Upper lobe of left lung (tissue), 6 donors: ENCODE measurements around the gene TMEM184A. TPM values are rescaled to one million over a fixed set of nuclear protein-coding genes. Genes with fewer than 3 reads are reported as not detected.

Experiments used
- ATAC-seq, 2 donors: fragments of 200-7000 bp; cut with Tn5 transposase; one replicate each; pipeline ENCODE4 v1.9.1; 2022; ENCODE audit warnings: mild to moderate bottlenecking in 2 of 2, moderate library complexity in 2 of 2; ENCODE audit not compliant: low FRiP score in 2 of 2
- DNase-seq, 2 donors: peaks; one replicate each; pipeline ENCODE4 v3.0.0-alpha.2; 2019 to 2020
- H3K27ac ChIP-seq, 4 donors: fragments of 200-600 bp; sonication (generic); one replicate each; pipeline ENCODE4 v1.5.1; 2016 to 2019
- H3K27me3 ChIP-seq, 4 donors: fragments of 200-600 bp; sonication (generic); one replicate each; pipeline ENCODE4 v1.5.1; 2017 to 2019
- H3K36me3 ChIP-seq, 4 donors: fragments of 200-600 bp; sonication (generic); one replicate each; pipeline ENCODE4 v1.5.1; 2016 to 2019
- H3K4me1 ChIP-seq, 4 donors: fragments of 200-600 bp; sonication (generic); one replicate each; pipeline ENCODE4 v1.5.1; 2018 to 2019
- H3K4me3 ChIP-seq, 4 donors: fragments of 200-600 bp; sonication (generic); one replicate each; pipeline ENCODE4 v1.5.1; 2017 to 2019; ENCODE audit warnings: mild to moderate bottlenecking in 2 of 4, moderate library complexity in 1 of 4
- H3K9me3 ChIP-seq, 4 donors: fragments of 200-600 bp; sonication (generic); one replicate each; pipeline ENCODE4 v1.5.1; 2018 to 2019
- CTCF ChIP-seq, 6 experiments: fragments of 450-650 bp in 4 of 6; fragments of 200-600 bp in 2 of 6; sonication (generic) in 2 of 6; IDR thresholded peaks; one replicate each; pipeline ENCODE4 v1.5.1; 2016 to 2019; ENCODE audit warnings: antibody characterized with exemption in 6 of 6
- EP300 ChIP-seq, 4 donors: sonication (generic); formaldehyde crosslinking; IDR thresholded peaks; one replicate each; pipeline ENCODE4 v1.5.1; 2017; ENCODE audit warnings: antibody characterized with exemption in 4 of 4, control low read depth in 2 of 4
- POLR2A ChIP-seq, 4 donors: fragments of 450-650 bp; IDR thresholded peaks; one replicate each; pipeline ENCODE4 v1.5.1; 2016 to 2017; ENCODE audit warnings: antibody characterized with exemption in 4 of 4, mild to moderate bottlenecking in 2 of 4
- POLR2AphosphoS5 ChIP-seq, 2 donors: sonication (generic); formaldehyde crosslinking; IDR thresholded peaks; one replicate each; pipeline ENCODE4 v1.5.1; 2017; ENCODE audit warnings: antibody characterized with exemption in 2 of 2
- WGBS, 2 donors: methylation state at CpG; one replicate each; pipeline ENCODE4 v1.1.5; 2017 to 2018; 5-methylcytosine and 5-hydroxymethylcytosine counted together
- total RNA-seq, 6 donors: library from RNA; depleted of rRNA in 4 of 6; stranded (reverse); fragments of >200 nt in 4 of 6; gene quantifications; one replicate each; pipeline versions ENCODE4 v1.1.0 to v1.2.1, GENCODE V29; 2016 to 2021
- donor health status: DM: no; HTN: no; CAD: no; lungs with moderate emphysema.
- donor health status: DM: no; HTN: yes; CAD: no; lungs with severe emphysema.

TMEM184A gene
- total RNA-seq, 6 donors from 2014 or later = 5.0 to 11.7 (median 10.4) TPM

- Histone ChIP-seq H3K27me3 (peaks cover 0 to 17% (median 4%) of the 10 kb centered on the region in 4 donors), H3K4me1 (peaks cover 0 to 8% (median 0%) of the 10 kb centered on the region in 4 donors), H3K4me3 (no peak overlapping the region), H3K9me3 (peaks cover 0 to 10% (median 8%) of the 10 kb centered on the region in 4 donors), H3K27ac (no peak overlapping the region), H3K36me3 (no peaks in the 10 kb centered on the region)
- WGBS, 2 donors = 9 to 14% methylated on average over 4 to 15 of the region's 15 CpGs
- TF ChIP-seq POLR2A (IDR thresholded peaks at IDR 0.05) (no peak), EP300 (IDR thresholded peaks at IDR 0.05) (no peak), POLR2AphosphoS5 (IDR thresholded peaks at IDR 0.05) (no peak), CTCF (IDR thresholded peaks at IDR 0.05) (no peak)
- DNase-seq (peak in 1 of 2 donors; percentile 63), ATAC-seq (peak in 1 of 2 donors; percentile 3)
Observed at GRCh38 chr7:1591876-1592275, 35.9 kb upstream of the TMEM184A start.

- peaks cover 0 to 17% (median 4%) of the 10 kb centered on the region in 4 donors for H3K27me3 ChIP-seq
- WGBS, 2 donors = 58 to 61% methylated on average over 5 to 6 of the region's 6 CpGs
Observed at GRCh38 chr7:1591396-1591795, 35.4 kb upstream of the TMEM184A start.

GRCh38 chr7:1590887-1591286 is 34.9 kb upstream of the TMEM184A start:
- Histone ChIP-seq H3K27ac (no peak overlapping the region), H3K27me3 (peaks cover 0 to 17% (median 4%) of the 10 kb centered on the region in 4 donors), H3K9me3 (peaks cover 0 to 10% (median 8%) of the 10 kb centered on the region in 4 donors), H3K4me1 (peaks cover 0 to 8% (median 0%) of the 10 kb centered on the region in 4 donors), H3K36me3 (no peaks in the 10 kb centered on the region), H3K4me3 (no peak overlapping the region)
- no peak for DNase-seq
- WGBS, 2 donors = 65 to 76% methylated on average over 8 to 9 of the region's 9 CpGs
- no peak for TF ChIP-seq EP300 (IDR thresholded peaks at IDR 0.05)
- ATAC-seq = no peak

More at GRCh38 chr7:1591396-1591795, 35.4 kb upstream of the TMEM184A start:
- Histone ChIP-seq H3K4me3 (no peak overlapping the region), H3K27ac (no peak overlapping the region), H3K36me3 (no peaks in the 10 kb centered on the region), H3K9me3 (peaks cover 0 to 10% (median 8%) of the 10 kb centered on the region in 4 donors), H3K4me1 (peaks cover 0 to 8% (median 0%) of the 10 kb centered on the region in 4 donors)
- DNase-seq (no peak), ATAC-seq (no peak)
- no peak for TF ChIP-seq CTCF (IDR thresholded peaks at IDR 0.05)
- TF ChIP-seq POLR2A (IDR thresholded peaks at IDR 0.05) = no peak
- no peak for TF ChIP-seq EP300 (IDR thresholded peaks at IDR 0.05)
- no peak for TF ChIP-seq POLR2AphosphoS5 (IDR thresholded peaks at IDR 0.05)

- ATAC-seq = no peak
- 79 to 84% methylated on average over 6 of the region's 6 CpGs for WGBS, 2 donors
- peaks cover 0 to 17% (median 4%) of the 10 kb centered on the region in 4 donors for H3K27me3 ChIP-seq
Observed at GRCh38 chr7:1590476-1590875, 34.5 kb upstream of the TMEM184A start.

GRCh38 chr7:1588978-1589377 is 33.0 kb upstream of the TMEM184A start:
- Histone ChIP-seq H3K36me3 (no peaks in the 10 kb centered on the region), H3K4me3 (no peak overlapping the region), H3K4me1 (peaks cover 0 to 8% (median 0%) of the 10 kb centered on the region in 4 donors), H3K27me3 (peaks cover 0 to 17% (median 4%) of the 10 kb centered on the region in 4 donors), H3K9me3 (peaks cover 0 to 10% (median 8%) of the 10 kb centered on the region in 4 donors), H3K27ac (no peak overlapping the region)
- TF ChIP-seq POLR2A (IDR thresholded peaks at IDR 0.05) = no peak
- no peak for TF ChIP-seq POLR2AphosphoS5 (IDR thresholded peaks at IDR 0.05)
- no peak for TF ChIP-seq CTCF (IDR thresholded peaks at IDR 0.05)
- TF ChIP-seq EP300 (IDR thresholded peaks at IDR 0.05) = no peak
- ATAC-seq = no peak
- DNase-seq = no peak
- WGBS, 2 donors = 93 to 100% methylated on average over 1 of the region's 1 CpG

More at GRCh38 chr7:1590476-1590875, 34.5 kb upstream of the TMEM184A start:
- H3K4me3 ChIP-seq = no peak overlapping the region
- peaks cover 0 to 8% (median 0%) of the 10 kb centered on the region in 4 donors for H3K4me1 ChIP-seq
- H3K36me3 ChIP-seq = no peaks in the 10 kb centered on the region
- TF ChIP-seq CTCF (IDR thresholded peaks at IDR 0.05) = no peak
- TF ChIP-seq POLR2A (IDR thresholded peaks at IDR 0.05) = no peak
- TF ChIP-seq POLR2AphosphoS5 (IDR thresholded peaks at IDR 0.05) = no peak
- TF ChIP-seq EP300 (IDR thresholded peaks at IDR 0.05) = no peak
- peaks cover 0 to 10% (median 8%) of the 10 kb centered on the region in 4 donors for H3K9me3 ChIP-seq
- DNase-seq = no peak
- H3K27ac ChIP-seq = no peak overlapping the region
